Chondrocyte (in vitro differentiated cells): ENCODE results near the gene GRXCR2. TPM values are rescaled to one million over a fixed set of nuclear protein-coding genes. Genes with fewer than 3 reads are reported as not detected.
"Not testable (repeated sequence)": the region's sequence is repeated elsewhere in the genome, so short reads cannot be mapped to it uniquely, and the experiment has no call there.

Source experiments
- DNase-seq: peaks from one replicate; pipeline ENCODE4 v3.0.0; 2021; ENCODE audit warnings: mixed read lengths, low spot score
- H3K27ac Mint-ChIP-seq: one replicate; pipeline ENCODE4 v1.8.0; 2021; ENCODE audit warnings: mild to moderate bottlenecking, moderate library complexity, mixed read lengths; ENCODE audit not compliant: unreplicated experiment
- H3K27me3 Mint-ChIP-seq: 2 replicates; pipeline ENCODE4 v1.8.0; 2021; ENCODE audit warnings: low read depth, mixed read lengths
- H3K36me3 Mint-ChIP-seq: 2 replicates; pipeline ENCODE4 v1.8.0; 2021; ENCODE audit warnings: low read depth, mixed read lengths
- H3K4me1 Mint-ChIP-seq: 2 replicates; pipeline ENCODE4 v1.8.0; 2021; ENCODE audit warnings: low read depth, mild to moderate bottlenecking, mixed read lengths
- H3K4me3 Mint-ChIP-seq: one replicate; pipeline ENCODE4 v1.8.0; 2021; ENCODE audit warnings: mild to moderate bottlenecking, moderate library complexity, mixed read lengths; ENCODE audit not compliant: unreplicated experiment
- H3K9me3 Mint-ChIP-seq: 2 replicates; pipeline ENCODE4 v1.8.0; 2021; ENCODE audit warnings: low read depth, mixed read lengths
- CTCF ChIP-seq: fragments of 200-600 bp; sonication (generic); IDR thresholded peaks from 2 replicates; pipeline ENCODE4 v1.5.0; 2021; ENCODE audit warnings: antibody characterized with exemption, mild to moderate bottlenecking, moderate library complexity
- total RNA-seq: library from RNA; stranded (reverse); gene quantifications from 3 replicates; pipeline ENCODE4 v1.2.1, GENCODE V29; 2021

The GRXCR2 gene
- total RNA-seq, 1 donor from 2014 or later, result not detected

GRCh38 chr5:145867806-145868205 lies 5.0 kb downstream of the GRXCR2 start:
- H3K36me3 Mint-ChIP-seq, result no peaks in the 10 kb centered on the region
- no peak overlapping the region for H3K4me3 Mint-ChIP-seq
- peaks cover 2% of the 10 kb centered on the region for H3K9me3 Mint-ChIP-seq
- no peaks in the 10 kb centered on the region for H3K27me3 Mint-ChIP-seq
- TF ChIP-seq CTCF, result no peak
- no peak overlapping the region for H3K27ac Mint-ChIP-seq
- DNase-seq, result no peak
- H3K4me1 Mint-ChIP-seq, result no peaks in the 10 kb centered on the region

GRCh38 chr5:145864432-145864831 lies 8.4 kb downstream of the GRXCR2 start:
- not testable (repeated sequence) for DNase-seq, H3K27ac Mint-ChIP-seq, H3K9me3 Mint-ChIP-seq, H3K4me1 Mint-ChIP-seq, H3K27me3 Mint-ChIP-seq, H3K36me3 Mint-ChIP-seq, H3K4me3 Mint-ChIP-seq

GRCh38 chr5:145863003-145863402 lies 9.8 kb downstream of the GRXCR2 start:
- H3K27ac Mint-ChIP-seq, result no peak overlapping the region
- no peaks in the 10 kb centered on the region for H3K36me3 Mint-ChIP-seq
- H3K4me3 Mint-ChIP-seq, result no peak overlapping the region
- no peak for DNase-seq
- no peak for TF ChIP-seq CTCF
- no peaks in the 10 kb centered on the region for H3K27me3 Mint-ChIP-seq
- H3K4me1 Mint-ChIP-seq, result peaks cover 5% of the 10 kb centered on the region
- peaks cover 2% of the 10 kb centered on the region for H3K9me3 Mint-ChIP-seq

GRCh38 chr5:145859897-145860296 lies 12.9 kb downstream of the GRXCR2 start:
- peaks cover 15% of the 10 kb centered on the region for H3K4me1 Mint-ChIP-seq
- DNase-seq, result no peak
- H3K4me3 Mint-ChIP-seq, result no peak overlapping the region
- H3K9me3 Mint-ChIP-seq, result peaks cover 2% of the 10 kb centered on the region
- no peak overlapping the region for H3K27ac Mint-ChIP-seq
- no peaks in the 10 kb centered on the region for H3K36me3 Mint-ChIP-seq
- TF ChIP-seq CTCF, result peak; percentile 19
- no peaks in the 10 kb centered on the region for H3K27me3 Mint-ChIP-seq

- no peak overlapping the region for H3K4me3 Mint-ChIP-seq
- H3K27ac Mint-ChIP-seq, result no peak overlapping the region
- H3K4me1 Mint-ChIP-seq, result peaks cover 20% of the 10 kb centered on the region
- H3K27me3 Mint-ChIP-seq, result no peaks in the 10 kb centered on the region
- TF ChIP-seq CTCF, result no peak
- DNase-seq, result no peak
- no peaks in the 10 kb centered on the region for H3K36me3 Mint-ChIP-seq
- peaks cover under 1% of the 10 kb centered on the region for H3K9me3 Mint-ChIP-seq
Observed at GRCh38 chr5:145859453-145859852, 13.4 kb downstream of the GRXCR2 start.

- DNase-seq, result no peak
- Mint-ChIP-seq H3K27ac (no peak overlapping the region), H3K4me1 (peaks cover 21% of the 10 kb centered on the region), H3K9me3 (no peaks in the 10 kb centered on the region), H3K36me3 (no peaks in the 10 kb centered on the region), H3K27me3 (no peaks in the 10 kb centered on the region), H3K4me3 (no peak overlapping the region)
- TF ChIP-seq CTCF, result no peak
Observed at GRCh38 chr5:145858959-145859358, 13.9 kb downstream of the GRXCR2 start.
